ENCODE data around the gene FLOT1.
"Not testable (repeated sequence)": the region's sequence is repeated elsewhere in the genome, so short reads cannot be mapped to it uniquely, and the experiment has no call there.

FLOT1 gene

DNA sequence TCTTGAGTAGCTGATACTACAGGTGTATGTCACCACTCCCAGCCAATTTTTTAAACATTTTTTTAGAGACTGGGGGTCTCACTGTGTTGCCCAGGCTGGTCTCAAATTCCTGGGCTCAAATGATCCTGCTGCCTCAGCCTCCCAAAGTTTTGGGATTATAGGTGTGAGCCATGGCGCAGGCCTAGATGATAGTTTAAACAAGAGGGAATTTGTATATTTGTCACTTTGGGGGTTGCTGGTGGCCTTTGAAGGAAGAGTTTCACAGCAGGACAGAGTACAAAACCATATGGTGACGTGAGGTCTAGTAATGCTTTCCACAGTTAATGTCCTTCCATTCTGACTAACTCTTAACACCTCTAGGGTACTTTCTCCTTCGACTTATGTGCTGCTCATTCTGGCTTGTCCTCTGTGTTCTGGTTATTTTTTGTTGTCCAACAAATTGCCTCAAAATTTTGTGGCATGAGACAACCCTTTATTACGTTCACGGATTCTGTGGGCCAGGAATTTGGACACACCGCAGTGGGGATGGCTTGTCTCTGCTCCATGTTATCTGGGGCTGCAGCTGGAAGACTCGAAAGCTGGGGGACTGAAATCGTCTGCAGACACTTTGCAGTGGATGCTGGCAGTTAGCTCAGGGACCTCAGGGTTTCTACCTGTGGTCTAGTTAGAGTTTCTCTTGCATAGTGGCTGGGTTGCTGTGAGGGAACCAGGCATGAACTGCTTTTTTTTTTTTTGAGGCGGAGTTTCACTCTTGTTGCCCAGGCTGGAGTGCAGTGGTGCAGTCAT lies 24.9 kb upstream of the FLOT1 start:
- H3K9me3 ChIP-seq (ENCODE audit: control insufficient read depth, low read length), result no peaks in the 10 kb centered on the region
- no peaks in the 10 kb centered on the region for H3K36me3 ChIP-seq (ENCODE audit: control insufficient read depth, insufficient read depth, low read length)
- no peak overlapping the region for H3K4me3 ChIP-seq (ENCODE audit: extremely low read depth, insufficient read depth, low read length, poor library complexity, severe bottlenecking)
- H3K4me1 ChIP-seq (ENCODE audit: control insufficient read depth, insufficient read depth, low read length, poor library complexity, severe bottlenecking), result peaks cover 67% of the 10 kb centered on the region
- no peak overlapping the region for H3K27ac ChIP-seq (ENCODE audit: low read depth, low read length, severe bottlenecking)
- 95 to 98% methylated on average over 6 to 7 of the region's 9 CpGs for WGBS, 2 experiments (ENCODE audit: insufficient coverage in 2 of 2)

DNA sequence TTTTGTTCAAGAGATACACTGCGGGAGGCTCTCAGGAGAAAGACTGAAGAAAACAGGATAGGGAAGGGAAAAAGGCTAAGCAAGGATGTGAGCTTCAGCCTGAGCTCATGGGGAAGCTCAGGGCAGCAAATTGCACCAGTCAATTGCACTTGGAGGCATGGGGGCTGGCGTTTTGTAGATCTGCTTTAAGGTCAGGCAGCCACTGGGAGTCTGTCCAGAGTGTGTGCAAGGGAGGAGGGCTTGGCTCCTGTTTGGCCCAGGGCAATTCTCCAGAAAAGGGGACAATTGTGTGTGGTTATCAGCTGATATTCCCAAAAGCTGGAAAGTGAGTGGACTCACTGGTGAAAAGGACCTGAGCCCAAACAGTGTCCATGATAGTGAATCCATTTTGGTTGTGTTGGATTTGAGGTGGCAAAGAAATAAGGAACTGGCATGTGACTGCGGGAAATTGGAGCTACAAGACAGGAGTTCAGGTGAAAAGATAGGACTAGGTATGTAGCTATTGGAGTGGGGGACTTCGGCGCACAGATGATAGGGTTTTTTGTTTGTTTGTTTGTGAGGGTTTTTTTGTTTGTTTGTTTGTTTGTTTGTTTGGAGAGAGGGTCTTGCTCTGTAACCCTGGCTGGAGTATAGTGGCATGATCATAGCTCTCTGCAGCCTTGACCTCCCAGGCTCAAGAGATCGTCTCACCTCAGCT lies 24.1 kb upstream of the FLOT1 start:
- no peaks in the 10 kb centered on the region for H3K9me3 ChIP-seq (ENCODE audit: control insufficient read depth, low read length)
- H3K27ac ChIP-seq (ENCODE audit: low read depth, low read length, severe bottlenecking), result peak overlapping the region; percentile 30
- peaks cover 68% of the 10 kb centered on the region for H3K4me1 ChIP-seq (ENCODE audit: control insufficient read depth, insufficient read depth, low read length, poor library complexity, severe bottlenecking)
- no peak overlapping the region for H3K4me3 ChIP-seq (ENCODE audit: extremely low read depth, insufficient read depth, low read length, poor library complexity, severe bottlenecking)
- 88 to 91% methylated on average over 4 to 6 of the region's 6 CpGs for WGBS, 2 experiments (ENCODE audit: insufficient coverage in 2 of 2)
- H3K36me3 ChIP-seq (ENCODE audit: control insufficient read depth, insufficient read depth, low read length), result no peaks in the 10 kb centered on the region

DNA sequence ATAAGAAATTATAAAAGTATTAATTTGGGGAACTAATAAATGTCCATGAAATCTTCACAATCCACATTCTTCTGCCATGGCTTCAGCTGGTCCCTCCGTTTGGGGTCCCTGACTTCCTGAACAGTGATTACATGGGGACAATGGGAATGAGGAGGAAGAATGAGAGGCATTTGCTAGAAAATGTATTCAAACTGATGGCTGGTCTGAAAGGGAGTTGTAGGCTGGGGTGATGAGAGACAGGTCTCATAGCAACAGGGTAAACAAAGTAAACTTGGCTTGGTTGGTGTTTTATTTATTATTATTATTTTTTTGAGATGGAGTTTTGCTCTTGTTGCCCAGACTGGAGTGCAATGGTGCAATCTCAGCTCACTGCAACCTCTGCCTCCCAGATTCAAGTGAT lies 23.0 kb upstream of the FLOT1 start:
- H3K36me3 ChIP-seq (ENCODE audit: control insufficient read depth, insufficient read depth, low read length); H3K4me3 ChIP-seq (ENCODE audit: extremely low read depth, insufficient read depth, low read length, poor library complexity, severe bottlenecking); H3K9me3 ChIP-seq (ENCODE audit: control insufficient read depth, low read length): not testable (repeated sequence)
- no CpG with 5 or more reads among the region's 1 CpG for WGBS, 2 experiments (ENCODE audit: insufficient coverage in 2 of 2)
- Histone ChIP-seq H3K4me1 (ENCODE audit: control insufficient read depth, insufficient read depth, low read length, poor library complexity, severe bottlenecking) (peaks cover 75% of the 10 kb centered on the region), H3K27ac (ENCODE audit: low read depth, low read length, severe bottlenecking) (peak overlapping the region; percentile 43)

DNA sequence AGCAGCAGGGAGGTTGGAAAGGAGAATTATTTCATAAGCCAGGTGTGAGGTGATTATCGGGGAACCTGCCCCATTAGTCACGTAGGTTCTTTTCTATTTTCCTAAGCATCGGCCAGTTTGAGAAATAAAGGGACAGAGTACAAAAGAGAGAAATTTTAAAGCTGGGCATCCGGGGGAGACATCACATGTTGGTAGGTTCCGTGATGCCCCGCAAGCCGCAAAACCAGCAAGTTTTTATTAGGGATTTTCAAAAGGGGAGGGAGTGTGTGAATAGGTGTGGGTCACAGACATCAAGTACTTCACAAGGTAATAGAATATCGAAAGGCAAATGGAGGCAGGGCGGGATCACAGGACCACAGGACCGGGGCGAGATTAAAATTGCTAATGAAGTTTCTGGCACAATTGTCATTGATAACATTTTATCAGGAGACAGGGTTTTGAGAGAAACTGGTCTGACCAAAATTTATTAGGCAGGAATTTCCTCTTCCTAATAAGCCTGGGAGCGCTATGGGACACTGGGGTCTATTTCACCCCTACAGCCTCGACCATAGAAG lies 22.1 kb upstream of the FLOT1 start:
- peak overlapping the region; percentile 99 for H3K27ac ChIP-seq (ENCODE audit: low read depth, low read length, severe bottlenecking)
- H3K4me3 ChIP-seq (ENCODE audit: extremely low read depth, insufficient read depth, low read length, poor library complexity, severe bottlenecking), result not testable (repeated sequence)
- 10 to 12% methylated on average over 9 to 11 of the region's 13 CpGs for WGBS, 2 experiments (ENCODE audit: insufficient coverage in 2 of 2)

DNA sequence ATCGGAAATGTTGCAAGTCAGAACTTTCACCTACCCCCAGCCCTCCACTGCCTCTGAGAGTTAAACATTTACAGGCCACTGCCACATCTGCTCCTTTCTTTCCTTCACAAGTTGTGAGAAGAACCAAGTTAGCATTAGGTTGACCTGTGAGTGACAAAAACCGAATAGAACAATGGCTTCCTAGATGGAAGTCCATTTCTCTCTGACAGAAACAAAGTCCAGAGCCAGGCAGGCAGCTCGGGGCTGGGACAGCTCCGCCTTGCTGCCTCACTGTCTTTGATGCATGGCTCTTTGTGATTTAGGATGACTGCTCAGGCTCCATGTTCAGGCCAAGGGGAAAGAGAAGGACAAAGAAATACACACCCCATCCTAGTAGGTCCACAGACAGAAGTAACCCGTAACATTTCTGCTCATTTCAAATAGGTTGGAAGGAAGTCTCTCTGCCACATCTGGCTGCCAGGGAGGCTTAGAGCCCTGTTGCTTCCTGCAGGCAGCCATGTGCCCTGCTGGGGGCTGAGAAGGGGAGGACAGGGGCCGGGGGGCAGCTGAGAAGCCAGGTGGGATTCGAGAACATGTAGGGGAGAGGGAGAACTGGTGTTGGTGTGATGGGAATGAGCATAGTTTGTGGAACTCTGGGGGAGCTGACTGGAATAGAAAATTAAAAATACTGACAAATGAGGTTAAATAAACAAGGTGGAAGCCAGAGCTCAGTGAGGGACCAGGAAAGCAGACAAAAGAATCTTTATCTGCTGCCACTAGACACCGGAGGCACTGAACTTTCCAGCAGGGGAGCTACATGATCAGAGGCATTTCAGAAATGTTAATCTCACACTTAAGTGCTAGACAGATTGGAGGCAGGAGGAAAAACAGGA lies 21.4 kb upstream of the FLOT1 start:
- WGBS, 2 experiments (ENCODE audit: insufficient coverage in 2 of 2), result 17 to 30% methylated on average over 5 of the region's 8 CpGs
- Histone ChIP-seq H3K4me3 (ENCODE audit: extremely low read depth, insufficient read depth, low read length, poor library complexity, severe bottlenecking) (no peak overlapping the region), H3K9me3 (ENCODE audit: control insufficient read depth, low read length) (no peaks in the 10 kb centered on the region), H3K27ac (ENCODE audit: low read depth, low read length, severe bottlenecking) (peak overlapping the region; percentile 99), H3K4me1 (ENCODE audit: control insufficient read depth, insufficient read depth, low read length, poor library complexity, severe bottlenecking) (peaks cover 74% of the 10 kb centered on the region), H3K36me3 (ENCODE audit: control insufficient read depth, insufficient read depth, low read length) (no peaks in the 10 kb centered on the region)

More for the DNA sequence above, 22.1 kb upstream of the FLOT1 start:
- not testable (repeated sequence) for H3K9me3 ChIP-seq (ENCODE audit: control insufficient read depth, low read length); H3K36me3 ChIP-seq (ENCODE audit: control insufficient read depth, insufficient read depth, low read length)
- peaks cover 74% of the 10 kb centered on the region for H3K4me1 ChIP-seq (ENCODE audit: control insufficient read depth, insufficient read depth, low read length, poor library complexity, severe bottlenecking)

DNA sequence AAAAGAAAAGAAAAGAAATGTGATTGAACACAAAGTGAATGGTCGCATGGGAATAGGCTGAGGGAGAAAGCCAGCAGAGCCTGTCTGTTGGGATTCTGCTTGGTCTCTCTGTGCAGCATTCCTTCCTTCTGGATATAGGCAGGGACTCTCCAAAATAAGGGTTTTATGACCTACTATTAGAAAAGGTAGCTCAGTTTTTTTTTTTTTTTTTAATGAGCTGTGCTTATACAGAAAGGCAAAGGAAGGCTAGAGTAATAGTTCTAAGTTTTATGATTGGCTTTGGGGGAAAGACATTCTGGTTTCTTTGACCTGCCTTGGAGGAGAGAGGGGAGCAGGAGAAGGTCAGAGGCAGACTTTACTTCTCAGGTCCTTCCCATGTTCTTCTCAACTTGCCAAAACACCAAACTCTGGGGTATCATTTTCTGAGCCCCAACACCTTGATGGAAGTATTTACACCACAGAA lies 20.7 kb upstream of the FLOT1 start:
- Histone ChIP-seq H3K36me3 (ENCODE audit: control insufficient read depth, insufficient read depth, low read length) (no peaks in the 10 kb centered on the region), H3K4me1 (ENCODE audit: control insufficient read depth, insufficient read depth, low read length, poor library complexity, severe bottlenecking) (peaks cover 72% of the 10 kb centered on the region), H3K9me3 (ENCODE audit: control insufficient read depth, low read length) (no peaks in the 10 kb centered on the region), H3K4me3 (ENCODE audit: extremely low read depth, insufficient read depth, low read length, poor library complexity, severe bottlenecking) (no peak overlapping the region), H3K27ac (ENCODE audit: low read depth, low read length, severe bottlenecking) (peak overlapping the region; percentile 99)
- 80% methylated on average over 1 of the region's 1 CpG; no CpG with 5 or more reads in 1 of the 2 experiments for WGBS, 2 experiments (ENCODE audit: insufficient coverage in 2 of 2)

DNA sequence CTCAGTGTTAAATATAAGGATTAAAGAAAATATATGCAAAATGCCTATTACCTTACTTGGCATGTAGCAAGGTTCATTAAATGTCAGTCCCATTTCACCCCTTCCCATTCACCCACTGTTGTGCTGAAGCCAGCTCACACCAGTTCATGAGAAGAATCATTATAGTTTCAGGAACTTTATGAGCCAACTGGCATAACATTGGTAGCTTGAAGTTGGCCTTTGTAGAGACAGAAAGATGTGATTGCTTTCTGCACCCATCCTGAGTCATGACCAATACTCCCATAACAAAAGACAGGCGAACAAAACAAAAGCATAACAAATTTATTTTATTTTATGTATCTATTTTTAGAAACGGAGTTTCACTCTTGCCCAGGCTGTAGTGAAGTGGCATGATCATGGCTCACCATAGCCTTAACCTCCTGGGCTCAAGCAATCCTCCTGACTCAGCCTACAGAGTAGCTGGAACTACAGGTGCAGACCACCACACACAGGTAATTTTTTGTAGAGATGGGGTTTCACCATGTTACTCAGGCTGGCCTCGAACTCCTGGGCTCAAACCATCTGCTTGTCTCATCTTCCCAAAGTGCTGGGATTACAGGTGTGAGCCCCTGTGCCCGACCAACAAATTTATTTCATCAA lies 19.4 kb upstream of the FLOT1 start:
- Histone ChIP-seq H3K9me3 (ENCODE audit: control insufficient read depth, low read length) (no peaks in the 10 kb centered on the region), H3K36me3 (ENCODE audit: control insufficient read depth, insufficient read depth, low read length) (no peaks in the 10 kb centered on the region), H3K4me3 (ENCODE audit: extremely low read depth, insufficient read depth, low read length, poor library complexity, severe bottlenecking) (no peak overlapping the region), H3K4me1 (ENCODE audit: control insufficient read depth, insufficient read depth, low read length, poor library complexity, severe bottlenecking) (peaks cover 70% of the 10 kb centered on the region), H3K27ac (ENCODE audit: low read depth, low read length, severe bottlenecking) (no peak overlapping the region)
- WGBS, 2 experiments (ENCODE audit: insufficient coverage in 2 of 2), result 100% methylated on average over 2 of the region's 4 CpGs

DNA sequence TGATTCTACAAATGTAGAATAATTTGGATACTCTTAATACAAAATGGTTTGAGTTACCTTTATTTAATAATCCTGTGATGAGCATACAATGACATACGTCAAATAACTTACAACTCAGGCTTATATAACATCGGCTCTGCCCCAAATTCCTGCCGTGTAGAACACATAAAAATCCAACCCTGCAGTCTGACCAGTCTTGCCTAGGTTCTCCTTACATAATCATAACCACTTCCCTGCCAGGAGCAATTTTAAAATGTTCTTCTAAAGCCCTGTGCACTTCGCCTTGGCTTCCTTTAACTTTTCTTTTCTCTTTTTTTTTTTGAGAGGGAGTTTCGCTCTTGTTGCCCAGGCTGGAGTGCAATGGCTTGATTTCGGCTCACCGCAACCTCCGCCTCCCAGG lies 18.1 kb upstream of the FLOT1 start:
- H3K4me3 ChIP-seq (ENCODE audit: extremely low read depth, insufficient read depth, low read length, poor library complexity, severe bottlenecking), result no peak overlapping the region
- H3K27ac ChIP-seq (ENCODE audit: low read depth, low read length, severe bottlenecking), result peak overlapping the region; percentile 98
- WGBS, 2 experiments (ENCODE audit: insufficient coverage in 2 of 2), result 87 to 89% methylated on average over 3 to 7 of the region's 8 CpGs
- peaks cover 63% of the 10 kb centered on the region for H3K4me1 ChIP-seq (ENCODE audit: control insufficient read depth, insufficient read depth, low read length, poor library complexity, severe bottlenecking)
- no peaks in the 10 kb centered on the region for H3K36me3 ChIP-seq (ENCODE audit: control insufficient read depth, insufficient read depth, low read length)
- no peaks in the 10 kb centered on the region for H3K9me3 ChIP-seq (ENCODE audit: control insufficient read depth, low read length)

DNA sequence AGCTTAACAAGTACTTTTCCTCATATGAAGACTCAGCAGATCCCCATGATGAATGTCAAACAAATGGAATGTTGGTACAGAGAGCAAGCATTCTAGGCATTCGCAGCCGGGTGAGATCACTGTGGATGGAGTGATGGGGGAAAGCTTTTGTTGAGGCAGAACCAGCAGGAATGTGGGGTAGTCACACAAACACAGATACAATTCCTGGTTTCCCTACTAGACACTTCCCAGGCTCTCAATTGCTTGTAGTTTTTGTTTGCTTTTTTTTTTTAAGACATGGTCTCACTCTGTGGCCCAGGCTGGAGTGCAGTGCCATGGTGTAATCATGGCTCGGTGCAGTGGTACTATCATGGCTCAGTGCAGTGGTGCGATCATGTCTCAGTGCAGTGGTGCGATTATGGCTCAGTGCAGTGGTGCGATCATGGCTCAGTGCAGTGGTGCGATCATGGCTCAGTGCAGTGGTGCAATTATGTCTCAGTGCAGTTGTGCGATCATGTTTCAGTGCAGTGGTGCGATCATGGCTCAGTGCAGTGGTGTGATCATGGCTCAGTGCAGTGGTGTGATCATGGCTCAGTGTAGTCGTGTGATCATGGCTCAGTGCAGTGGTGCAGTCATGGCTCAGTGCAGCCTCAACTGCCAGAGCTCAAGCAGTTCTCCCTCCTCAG lies 17.2 kb upstream of the FLOT1 start:
- no peaks in the 10 kb centered on the region for H3K36me3 ChIP-seq (ENCODE audit: control insufficient read depth, insufficient read depth, low read length)
- WGBS, 2 experiments (ENCODE audit: insufficient coverage in 2 of 2), result 93 to 96% methylated on average over 8 of the region's 10 CpGs
- H3K27ac ChIP-seq (ENCODE audit: low read depth, low read length, severe bottlenecking), result peak overlapping the region; percentile 98
- peaks cover 60% of the 10 kb centered on the region for H3K4me1 ChIP-seq (ENCODE audit: control insufficient read depth, insufficient read depth, low read length, poor library complexity, severe bottlenecking)
- H3K9me3 ChIP-seq (ENCODE audit: control insufficient read depth, low read length), result no peaks in the 10 kb centered on the region
- no peak overlapping the region for H3K4me3 ChIP-seq (ENCODE audit: extremely low read depth, insufficient read depth, low read length, poor library complexity, severe bottlenecking)

All from mesodermal cell (in vitro differentiated cells).